GM19324 (cell line): ENCODE measurements around the gene PSMB11.
A peak's percentile ranks its signal among the peaks of the same experiment; 100 is the strongest.
"Not testable (repeated sequence)": the region's sequence is repeated elsewhere in the genome, so short reads cannot be mapped to it uniquely, and the experiment has no call there.

Experiments
- ATAC-seq: cut with Tn5 transposase; IDR thresholded peaks from one replicate; pipeline ENCODE4 v1.9.1; 2021; ENCODE audit warnings: mild to moderate bottlenecking, moderate library complexity; ENCODE audit not compliant: unreplicated experiment, low FRiP score

Gene PSMB11

GRCh38 chr14:23042162-23042965 is at the start of gene PSMB11:
PSMB11 (plus strand) TSS chr14:23042212; CDS start chr14:23042226, 14 bp downstream.
- no peak for ATAC-seq

DNA sequence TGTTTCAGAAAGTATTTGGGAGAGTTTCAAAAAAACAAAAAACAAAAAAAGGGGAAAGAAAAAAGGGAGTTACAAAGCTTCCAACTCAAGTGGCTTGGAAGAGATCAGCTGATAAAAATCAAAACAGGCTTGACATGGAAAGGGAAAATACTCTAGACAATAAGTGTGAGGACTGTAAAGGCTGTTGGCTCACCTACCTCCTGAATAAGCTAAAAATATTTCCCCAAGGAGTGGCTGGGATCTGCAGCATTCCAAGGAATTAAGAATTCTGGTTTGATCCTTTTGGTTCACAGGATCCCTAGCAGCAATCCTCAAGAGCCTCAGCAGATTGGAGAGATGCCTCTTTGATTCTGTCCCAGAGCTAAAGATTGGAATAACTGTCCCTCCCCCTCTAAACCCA is 48.5 kb upstream of the PSMB11 start:
- no peak for ATAC-seq

DNA sequence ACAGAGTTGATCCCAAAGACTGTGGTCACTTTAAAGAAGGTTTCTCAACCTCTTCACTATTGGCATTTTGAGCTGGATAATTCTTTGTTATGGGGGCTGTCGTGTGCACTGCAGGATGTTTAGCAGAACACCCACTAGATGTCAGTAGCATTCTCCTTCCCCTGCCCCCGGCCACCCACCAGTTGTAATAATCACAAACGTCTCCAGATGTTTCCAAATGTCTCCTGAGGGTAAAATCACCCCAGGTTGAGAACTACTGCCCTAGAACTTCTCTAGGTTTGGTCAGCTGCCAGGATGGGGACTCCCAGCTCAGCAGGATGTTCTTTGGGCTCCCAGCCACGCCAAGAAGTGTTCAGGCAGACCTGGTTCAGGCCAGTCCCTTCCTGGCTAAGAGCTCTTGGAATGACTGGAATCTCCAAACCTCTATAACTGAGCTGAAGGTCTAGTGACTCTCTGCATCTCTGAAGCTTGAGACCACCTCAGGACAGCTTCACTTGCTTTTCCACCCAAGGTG is 47.2 kb upstream of the PSMB11 start:
- ATAC-seq: no peak

DNA sequence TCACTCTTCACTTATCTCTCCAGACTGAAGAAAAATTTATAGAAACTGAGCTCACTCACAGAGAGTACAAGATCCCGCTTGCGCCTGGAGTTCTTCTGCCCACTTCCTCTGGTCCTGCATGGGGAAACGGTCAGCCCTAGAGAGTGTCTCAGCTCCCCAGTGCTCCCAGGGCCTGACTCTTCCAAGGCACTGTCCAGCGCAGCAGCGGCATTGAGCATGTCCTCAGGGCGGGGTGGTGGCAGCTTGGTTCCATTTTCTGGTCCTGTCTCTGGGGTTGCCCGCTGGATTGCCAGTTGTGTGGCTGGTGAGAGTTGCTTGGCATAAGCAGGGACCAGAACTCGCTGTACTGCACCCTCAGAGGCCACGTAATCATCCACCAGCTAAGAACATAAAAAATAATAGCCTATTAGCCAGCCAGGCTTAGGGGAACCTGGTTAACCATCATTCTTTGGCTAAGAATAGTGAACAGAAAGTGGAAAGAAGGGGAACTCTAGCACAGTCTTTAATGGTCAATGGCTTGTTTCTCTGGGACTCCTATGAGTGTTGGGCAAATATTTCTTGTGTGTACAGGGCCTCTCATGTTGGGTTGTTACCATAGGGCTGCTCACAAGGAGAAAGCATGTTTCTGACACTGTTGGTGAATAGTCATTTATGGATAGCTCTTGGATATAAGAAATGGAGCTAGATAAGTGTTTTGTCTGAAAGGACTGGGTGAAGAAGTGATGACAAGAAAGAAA is 46.0 kb upstream of the PSMB11 start:
- no peak for ATAC-seq

DNA sequence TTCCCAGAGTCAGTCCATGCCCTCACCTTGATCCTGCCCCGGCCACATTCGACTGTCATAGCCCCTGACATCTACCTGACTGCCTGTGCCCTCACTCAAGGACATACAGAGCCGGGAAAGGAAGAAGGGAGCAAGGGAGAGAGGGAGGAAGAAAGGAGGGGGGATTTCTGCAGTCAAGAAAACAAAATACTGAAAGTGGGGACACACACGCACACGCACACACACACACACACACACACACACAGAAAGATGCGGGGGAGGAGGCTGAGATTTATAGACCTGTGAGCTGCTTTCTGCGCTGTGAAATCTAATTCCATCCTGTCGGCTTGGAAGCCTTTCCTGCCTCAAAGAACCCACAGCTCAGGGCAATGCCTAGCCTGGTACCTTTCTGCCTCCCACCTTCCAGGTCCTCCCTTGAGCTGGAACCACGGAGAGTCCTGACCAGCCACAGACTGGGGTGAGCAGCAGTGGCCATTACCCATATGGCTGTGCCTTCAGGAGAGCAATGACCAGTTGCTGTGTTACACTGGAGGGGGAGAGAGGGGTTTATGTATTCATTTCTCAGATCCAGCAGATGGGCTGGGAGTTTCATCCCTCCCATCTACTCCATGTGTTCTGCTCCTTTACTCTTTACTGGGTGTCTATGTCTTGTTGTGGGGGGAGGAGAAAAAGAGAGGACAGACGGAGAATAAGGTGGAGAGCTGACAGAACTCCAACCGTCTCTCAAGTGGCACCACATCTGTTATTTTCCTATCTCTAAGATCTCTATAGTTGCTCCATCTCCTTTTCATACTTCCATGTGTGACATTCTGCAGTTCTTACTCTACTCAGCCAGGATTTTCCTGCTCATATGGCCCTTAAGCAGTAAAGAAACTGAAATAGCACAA is 45.0 kb upstream of the PSMB11 start:
- no peak for ATAC-seq

DNA sequence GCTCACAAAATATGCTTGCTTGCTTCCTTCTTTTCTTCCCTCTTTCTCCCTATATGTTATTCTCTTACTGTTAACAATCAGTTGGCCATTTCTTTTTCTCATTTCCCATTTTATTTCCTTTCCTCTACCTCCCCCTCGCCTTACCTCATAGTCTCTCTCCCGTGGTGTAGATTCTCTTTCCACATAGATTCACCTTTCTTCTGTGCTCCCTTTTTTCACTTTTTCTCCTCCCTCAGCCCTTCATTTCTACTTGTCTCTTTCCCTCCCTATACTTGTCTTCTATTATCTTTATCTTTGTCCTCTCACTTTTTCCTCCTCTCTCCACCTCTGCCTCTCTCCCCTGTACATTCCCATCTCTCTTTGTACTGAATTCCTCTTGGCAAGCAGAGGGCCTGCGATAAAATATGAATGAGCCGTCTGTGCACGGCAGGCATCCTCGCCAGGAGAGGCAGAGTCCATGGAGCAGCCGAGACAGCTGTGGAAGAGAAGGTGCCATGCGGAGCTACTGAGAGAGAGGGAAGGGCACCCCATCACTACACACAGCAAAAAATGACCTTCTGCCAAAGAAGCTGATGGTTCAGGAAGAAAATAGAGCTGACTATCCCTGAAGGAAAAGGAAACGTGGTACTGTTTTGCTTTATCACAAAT is 44.2 kb upstream of the PSMB11 start:
- no peak for ATAC-seq

GRCh38 chr14:22998329-22999012 is 43.5 kb upstream of the PSMB11 start:
- ATAC-seq: no peak

DNA sequence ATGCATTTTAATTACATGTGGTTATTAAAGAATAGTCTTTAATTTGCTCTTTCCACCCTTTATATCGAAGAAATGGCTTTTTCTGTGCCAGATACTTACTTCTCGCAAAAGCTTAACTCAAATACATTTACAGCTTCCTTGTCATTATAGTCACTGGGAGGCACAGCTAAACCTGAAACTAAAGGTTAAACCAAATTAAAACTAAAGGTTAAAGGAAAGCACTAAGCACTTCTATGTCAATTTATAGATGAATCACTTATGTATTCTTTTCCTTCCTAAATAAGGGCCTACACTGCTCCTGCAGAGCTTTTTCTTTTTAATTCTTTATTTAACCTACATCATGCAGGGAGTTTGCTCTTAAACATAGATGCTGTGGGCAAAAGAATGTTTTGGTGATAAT is 41.2 kb upstream of the PSMB11 start:
- no peak for ATAC-seq

- ATAC-seq: no peak
Measured at GRCh38 chr14:23002592-23002991, 39.4 kb upstream of the PSMB11 start.

DNA sequence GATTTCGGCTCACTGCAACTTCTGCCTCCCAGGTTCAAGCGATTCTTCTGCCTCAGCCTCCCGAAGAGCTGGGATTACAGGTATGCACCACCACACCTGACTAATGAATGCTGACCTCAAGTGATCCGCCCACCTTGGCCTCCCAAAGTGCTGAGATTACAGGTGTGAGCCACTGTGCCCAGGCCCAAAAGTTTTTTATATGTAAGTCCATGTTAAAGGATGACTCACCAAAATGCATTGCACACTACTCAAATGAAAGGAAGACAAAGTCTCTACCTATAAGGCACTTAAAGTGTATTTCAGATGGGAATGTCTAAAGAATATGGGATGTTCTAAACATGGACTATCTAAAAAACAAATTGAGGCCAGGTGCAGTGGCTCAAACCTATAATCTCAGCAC is 37.7 kb upstream of the PSMB11 start:
- not testable (repeated sequence) for ATAC-seq

GRCh38 chr14:23005451-23006187 is 36.4 kb upstream of the PSMB11 start:
- ATAC-seq: no peak

DNA sequence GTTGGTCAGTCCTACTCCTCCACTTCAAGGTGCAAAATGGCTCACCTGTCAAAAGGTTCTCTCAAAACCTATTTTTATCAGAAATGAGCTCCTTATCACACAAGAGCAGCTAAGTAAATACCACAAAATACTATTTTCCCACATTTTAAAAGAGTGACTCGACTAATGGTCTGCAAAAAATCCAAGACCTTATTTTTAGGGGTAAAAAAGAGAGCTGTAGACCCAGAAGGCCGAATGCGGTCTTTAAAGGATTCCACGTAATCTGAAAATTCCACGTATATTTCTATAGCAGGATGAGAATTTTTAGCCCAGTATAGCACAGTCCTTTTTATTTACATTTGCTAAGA is 35.9 kb upstream of the PSMB11 start:
- ATAC-seq: no peak

- ATAC-seq: peak; percentile 95
Measured at GRCh38 chr14:23006544-23007419, 35.2 kb upstream of the PSMB11 start.

DNA sequence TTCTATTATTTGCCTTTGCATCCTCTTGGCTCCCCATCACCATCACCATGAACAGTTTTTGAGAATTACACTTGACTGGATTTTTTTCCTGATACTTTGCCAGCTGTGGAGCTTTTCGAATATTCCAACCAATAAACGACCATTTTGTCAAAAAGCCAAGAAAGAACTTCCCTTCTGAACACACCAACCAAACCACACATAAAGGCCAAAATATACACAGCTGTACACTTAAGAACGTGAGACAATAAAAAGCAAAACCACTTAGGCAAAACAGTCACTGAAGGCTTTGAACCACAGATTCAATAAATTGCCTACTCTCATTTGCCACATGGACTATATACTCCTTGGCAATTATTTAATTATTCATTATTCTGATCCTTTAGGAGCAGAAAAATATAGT is 33.2 kb upstream of the PSMB11 start:
- no peak for ATAC-seq

- ATAC-seq: no peak
Measured at GRCh38 chr14:23009483-23009938, 32.5 kb upstream of the PSMB11 start.

DNA sequence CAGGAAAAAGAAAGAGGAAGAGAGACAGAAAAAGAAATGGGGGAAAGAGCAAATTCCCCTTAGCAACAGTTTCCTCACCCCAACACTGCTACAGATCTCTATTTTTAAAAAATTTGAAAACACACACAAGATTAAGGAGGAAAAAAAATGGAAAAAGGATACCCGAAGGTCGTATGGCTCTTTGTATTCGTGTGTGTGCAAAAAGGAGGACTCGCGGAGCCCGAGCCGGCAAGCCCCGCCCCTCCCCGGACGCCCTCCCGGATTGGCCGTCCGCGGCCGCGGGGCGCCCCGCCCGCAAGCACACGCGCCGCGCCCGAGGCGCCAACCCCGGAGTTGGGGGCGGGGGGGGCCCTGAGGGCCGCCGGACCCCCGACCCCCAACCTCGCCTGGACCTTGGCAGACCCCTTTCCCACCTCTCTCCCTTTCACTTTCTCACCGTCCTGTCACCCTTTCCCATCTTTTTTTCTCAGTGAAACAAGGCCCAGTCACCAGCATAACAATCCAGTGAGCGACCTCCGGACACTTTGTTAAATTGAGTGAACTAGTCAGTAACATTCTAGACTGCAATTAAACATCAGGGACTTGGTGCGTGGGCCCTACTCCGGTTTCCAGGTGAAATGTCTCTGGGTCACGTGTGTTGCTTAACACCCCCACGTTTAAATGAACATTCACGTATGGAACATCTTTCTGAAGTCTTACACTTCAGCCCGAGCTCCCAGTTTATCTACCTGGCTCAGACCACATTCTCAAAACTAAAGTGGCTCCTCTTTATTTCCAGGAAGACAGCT is 31.9 kb upstream of the PSMB11 start, which contains the start of gene C14orf93:
Gene C14orf93 (minus strand): TSS at position 205 of the 788 bp plus-strand sequence. CDS start 11,120 bp downstream, outside the sequence.
- peak; percentile 33 for ATAC-seq
